GM19023 (cell line): Measurements from ENCODE around the gene MS4A2.
"Not testable (repeated sequence)": the region's sequence is repeated elsewhere in the genome, so short reads cannot be mapped to it uniquely, and the experiment has no call there.

Source experiments
- ATAC-seq: cut with Tn5 transposase; IDR thresholded peaks from one replicate; pipeline ENCODE4 v1.9.1; 2021; ENCODE audit warnings: mild to moderate bottlenecking, moderate library complexity; ENCODE audit not compliant: unreplicated experiment

MS4A2 gene

GRCh38 chr11:60088364-60088763 is at the start of gene MS4A2:
TSS of gene MS4A2 (plus strand) at chr11:60088664. CDS start at chr11:60088766, 102 bp downstream.
- ATAC-seq: no peak

GRCh38 chr11:60040109-60040508 is 48.4 kb upstream of the MS4A2 start, which contains the start of gene OOSP2:
TSS of gene OOSP2 (plus strand) at chr11:60040409. CDS start at chr11:60040460, 51 bp downstream.
- no peak for ATAC-seq

- not testable (repeated sequence) for ATAC-seq
Observed at GRCh38 chr11:60050422-60050821, 38.0 kb upstream of the MS4A2 start.

GRCh38 chr11:60050839-60051238 is 37.6 kb upstream of the MS4A2 start:
- ATAC-seq: not testable (repeated sequence)

- ATAC-seq: no peak
Observed at GRCh38 chr11:60056349-60056969, 32.0 kb upstream of the MS4A2 start, which contains the start of gene MS4A3. TSS of gene MS4A3 (plus strand) at chr11:60056665. CDS start at chr11:60061161, 4,496 bp downstream.

GRCh38 chr11:60059052-60059451 is 29.4 kb upstream of the MS4A2 start:
- ATAC-seq: no peak

- ATAC-seq: no peak
Observed at GRCh38 chr11:60059521-60060240, 28.8 kb upstream of the MS4A2 start.

- no peak for ATAC-seq
Observed at GRCh38 chr11:60064111-60064510, 24.4 kb upstream of the MS4A2 start.

GRCh38 chr11:60065801-60066200 is 22.7 kb upstream of the MS4A2 start:
- ATAC-seq: no peak

GRCh38 chr11:60069450-60069849 is 19.0 kb upstream of the MS4A2 start:
- ATAC-seq: no peak

GRCh38 chr11:60071644-60072043 is 16.8 kb upstream of the MS4A2 start:
- not testable (repeated sequence) for ATAC-seq

- no peak for ATAC-seq
Observed at GRCh38 chr11:60077216-60077817, 11.1 kb upstream of the MS4A2 start.

GRCh38 chr11:60077981-60078380 is 10.5 kb upstream of the MS4A2 start:
- no peak for ATAC-seq

GRCh38 chr11:60078745-60079144 is 9.7 kb upstream of the MS4A2 start:
- ATAC-seq: no peak

GRCh38 chr11:60080535-60080934 is 7.9 kb upstream of the MS4A2 start:
- ATAC-seq: no peak

GRCh38 chr11:60084631-60085273 is 3.7 kb upstream of the MS4A2 start:
- no peak for ATAC-seq

- no peak for ATAC-seq
Observed at GRCh38 chr11:60085909-60086308, 2.6 kb upstream of the MS4A2 start.

GRCh38 chr11:60087239-60087638 is 1.2 kb upstream of the MS4A2 start:
- no peak for ATAC-seq

- no peak for ATAC-seq
Observed at GRCh38 chr11:60095477-60096120, 7.1 kb downstream of the MS4A2 start.

GRCh38 chr11:60097189-60097588 is 8.7 kb downstream of the MS4A2 start:
- ATAC-seq: no peak

- ATAC-seq: no peak
Observed at GRCh38 chr11:60098508-60098907, 10.0 kb downstream of the MS4A2 start.
